Fibroblast of lung (primary cell): ENCODE data around the gene ZCCHC14. TPM values are rescaled to one million over a fixed set of nuclear protein-coding genes. Genes with fewer than 3 reads are reported as not detected.

ENCODE experiments used
- DNase-seq, 2 donors: peaks; one replicate each; pipeline versions ENCODE4 v3.0.0 to v3.0.0-alpha.2; 2010; ENCODE audit warnings: low read depth in 2 of 2
- H2AFZ ChIP-seq: 2 replicates; pipeline ENCODE4 v1.5.1; 2012; ENCODE audit warnings: low read length, control low read depth, inconsistent platforms
- H3K27ac ChIP-seq: 2 replicates; pipeline ENCODE4 v1.5.1; 2011; ENCODE audit warnings: low read length, control low read depth; ENCODE audit not compliant: insufficient read depth
- H3K27me3 ChIP-seq: 2 replicates; pipeline ENCODE4 v1.5.1; 2011; ENCODE audit warnings: mild to moderate bottlenecking, low read length; ENCODE audit not compliant: control insufficient read depth, insufficient read depth
- H3K36me3 ChIP-seq: 2 replicates; pipeline ENCODE4 v1.5.1; 2011; ENCODE audit warnings: low read length; ENCODE audit not compliant: control insufficient read depth, insufficient read depth
- H3K4me1 ChIP-seq: 2 replicates; pipeline ENCODE4 v1.5.1; 2011; ENCODE audit warnings: low read length; ENCODE audit not compliant: control insufficient read depth, insufficient read depth; ENCODE audit errors: extremely low read depth
- H3K4me2 ChIP-seq: 2 replicates; pipeline ENCODE4 v1.5.1; 2011; ENCODE audit warnings: low read length, control low read depth; ENCODE audit not compliant: insufficient read depth; ENCODE audit errors: extremely low read depth
- H3K4me3 ChIP-seq, 4 experiments: fragments of 200-600 bp in 1 of 4; sonication (generic) in 1 of 4; replicated peaks in 1 of 4; 2 replicates each; pipeline ENCODE4 v1.5.1; 2011 to 2016; ENCODE audit warnings: low read length in 4 of 4, low read depth in 3 of 4, mild to moderate bottlenecking in 3 of 4, control low read depth in 2 of 4, inconsistent platforms in 1 of 4, mixed read lengths in 1 of 4; ENCODE audit not compliant: insufficient read depth in 1 of 4; ENCODE audit errors: control extremely low read depth in 1 of 4
- H3K79me2 ChIP-seq: 2 replicates; pipeline ENCODE4 v1.5.1; 2012; ENCODE audit warnings: mild to moderate bottlenecking, low read length, inconsistent platforms; ENCODE audit not compliant: control insufficient read depth, insufficient read depth
- H3K9ac ChIP-seq: 2 replicates; pipeline ENCODE4 v1.5.1; 2011; ENCODE audit warnings: mild to moderate bottlenecking, low read length, control low read depth; ENCODE audit not compliant: insufficient read depth
- H3K9me3 ChIP-seq: 2 replicates; pipeline ENCODE4 v1.5.1; 2012; ENCODE audit warnings: low read depth, low read length; ENCODE audit not compliant: control insufficient read depth, insufficient read depth
- H4K20me1 ChIP-seq: 2 replicates; pipeline ENCODE4 v1.5.1; 2011; ENCODE audit warnings: low read length; ENCODE audit not compliant: control insufficient read depth, insufficient read depth; ENCODE audit errors: extremely low read depth
- CTCF ChIP-seq, 2 donors: IDR thresholded peaks in 1 of 2; conservative IDR thresholded peaks in 1 of 2; 1 replicate in 1 of 2; 2 replicates in 1 of 2; pipeline ENCODE4 v1.5.1; 2011 to 2012; ENCODE audit warnings: low read length in 2 of 2, control low read depth in 1 of 2, inconsistent platforms in 1 of 2, low read depth in 1 of 2, mild to moderate bottlenecking in 1 of 2
- EZH2 ChIP-seq: IDR thresholded peaks from 2 replicates; pipeline ENCODE4 v1.5.1; 2012; ENCODE audit warnings: low read length, control low read depth, mild to moderate bottlenecking; ENCODE audit errors: missing control alignments
- polyA plus RNA-seq, 2 donors: library from polyadenylated mRNA; depleted of rRNA in 1 of 2; stranded (reverse) in 1 of 2; unstranded in 1 of 2; fragments of >200 nt; gene quantifications; 2 replicates each; pipeline ENCODE4 v1.2.1, GENCODE V29; 2011 to 2012; ENCODE audit warnings: missing spikeins in 1 of 2
- total RNA-seq: library from RNA; depleted of rRNA; stranded (reverse); fragments of >200 nt; gene quantifications from 2 replicates; pipeline ENCODE4 v1.2.1, GENCODE V29; 2014

ZCCHC14 gene
- total and polyA plus RNA-seq, 2 donors (not counting 1 experiment from before 2014, with no cell fraction given) = 6.4 to 16.3 TPM

- H3K4me1 ChIP-seq = peaks cover 35% of the 10 kb centered on the region
- peaks cover 57% of the 10 kb centered on the region for H3K79me2 ChIP-seq
- no peaks in the 10 kb centered on the region for H3K27me3 ChIP-seq
- no peak for TF ChIP-seq CTCF (conservative IDR thresholded peaks at IDR 0.05 in 1 of 2, IDR thresholded peaks at IDR 0.05 in 1 of 2; ENCODE audit: low read depth in 1 of 2, low read length in 2 of 2)
- TF ChIP-seq EZH2 = no peak
- no peak overlapping the region for H3K4me2 ChIP-seq
- no peaks in the 10 kb centered on the region for H3K36me3 ChIP-seq
- no peak for DNase-seq
- H3K9me3 ChIP-seq = no peaks in the 10 kb centered on the region
- H3K27ac ChIP-seq = no peak overlapping the region
- H3K9ac ChIP-seq = no peak overlapping the region
- H4K20me1 ChIP-seq = no peaks in the 10 kb centered on the region
- no peak overlapping the region for H3K4me3 ChIP-seq
- no peak overlapping the region for H2AFZ ChIP-seq
Observed at GRCh38 chr16:87468550-87468949, 24.3 kb downstream of the ZCCHC14 start.

- Histone ChIP-seq H3K4me2 (no peak overlapping the region), H3K9me3 (no peaks in the 10 kb centered on the region), H3K4me3 (no peak overlapping the region), H2AFZ (no peak overlapping the region), H3K27ac (peak overlapping the region; percentile 99), H3K4me1 (peaks cover 37% of the 10 kb centered on the region), H3K79me2 (peaks cover 53% of the 10 kb centered on the region), H4K20me1 (no peaks in the 10 kb centered on the region), H3K27me3 (no peaks in the 10 kb centered on the region), H3K9ac (no peak overlapping the region), H3K36me3 (no peaks in the 10 kb centered on the region)
- TF ChIP-seq CTCF (conservative IDR thresholded peaks at IDR 0.05 in 1 of 2, IDR thresholded peaks at IDR 0.05 in 1 of 2; ENCODE audit: low read depth in 1 of 2, low read length in 2 of 2) (no peak), EZH2 (no peak)
- DNase-seq = no peak
Observed at GRCh38 chr16:87466975-87467501, 25.8 kb downstream of the ZCCHC14 start.

- TF ChIP-seq EZH2 = no peak
- no peak for TF ChIP-seq CTCF (conservative IDR thresholded peaks at IDR 0.05 in 1 of 2, IDR thresholded peaks at IDR 0.05 in 1 of 2; ENCODE audit: low read depth in 1 of 2, low read length in 2 of 2)
- no peak for DNase-seq
- Histone ChIP-seq H3K27ac (peak overlapping the region; percentile 99), H3K4me1 (peaks cover 38% of the 10 kb centered on the region), H3K9ac (peak overlapping the region; percentile 80), H3K4me2 (peak overlapping the region; percentile 98), H3K79me2 (peaks cover 53% of the 10 kb centered on the region), H3K9me3 (no peaks in the 10 kb centered on the region), H2AFZ (no peak overlapping the region), H3K36me3 (no peaks in the 10 kb centered on the region), H3K4me3 (peak overlapping the region in 2 of 4 experiments; percentile 4 to 12), H3K27me3 (no peaks in the 10 kb centered on the region), H4K20me1 (no peaks in the 10 kb centered on the region)
Observed at GRCh38 chr16:87465879-87466278, 26.9 kb downstream of the ZCCHC14 start.
